ENCODE data around the gene BLTP3A. TPM values are rescaled to one million over a fixed set of nuclear protein-coding genes. Genes with fewer than 3 reads are reported as not detected.

The BLTP3A gene
- total and polyA plus RNA-seq, 10 of the 15 experiments (the other 5 are each of a cell fraction or from before 2014, with no cell fraction given) = 2.7 to 16.7 (median 9.9) TPM

GRCh38 chr6:34799547-34799946 lies 7.7 kb downstream of the BLTP3A start:
- Histone ChIP-seq H3K9ac (ENCODE audit: control insufficient read depth, insufficient read depth, low read length) (no peak overlapping the region), H3K4me1 (ENCODE audit: control insufficient read depth, insufficient read depth, low read length) (no peaks in the 10 kb centered on the region), H3K27me3 (replicated peaks in 1 of 2; ENCODE audit: control insufficient read depth in 2 of 2, insufficient read depth in 2 of 2, low read length in 1 of 2) (no peaks in the 10 kb centered on the region), H3K27ac (ENCODE audit: control insufficient read depth, insufficient read depth) (no peak overlapping the region), H3K4me2 (ENCODE audit: control insufficient read depth, insufficient read depth) (no peak overlapping the region), H3K79me2 (ENCODE audit: control insufficient read depth, insufficient read depth, low read length) (peaks cover 22% of the 10 kb centered on the region), H4K20me1 (ENCODE audit: control insufficient read depth, insufficient read depth) (no peaks in the 10 kb centered on the region), H3K4me3 (no peak overlapping the region), H2AFZ (ENCODE audit: control insufficient read depth, low read depth, low read length) (no peak overlapping the region), H3K36me3 (ENCODE audit: control insufficient read depth in 2 of 2, insufficient read depth in 2 of 2, low read length in 1 of 2) (no peaks in the 10 kb centered on the region), H3K9me3 (replicated peaks; ENCODE audit: control insufficient read depth, insufficient read depth, low read length) (no peaks in the 10 kb centered on the region)
- no peak for TF ChIP-seq MYB (IDR thresholded peaks at IDR 0.05; ENCODE audit: borderline replicate concordance, low read depth, low read length)
- TF ChIP-seq POLR2A (IDR thresholded peaks at IDR 0.05; ENCODE audit: low read depth, low read length) = no peak
- no peak for DNase-seq (ENCODE audit: low read depth, low spot score)
- intact Hi-C loops (cut with micrococcal nuclease; ENCODE audit: unreplicated experiment) (no loop called here), in situ Hi-C loops (cut with MboI) (no loop called here)
- no peak for FAIRE-seq
- RAD21 ChIA-PET (ENCODE audit: unreplicated experiment) = interaction anchor here (0.7 kb wide), 1 partner anchor 164 kb away, joined by 3 read pairs; no protein-coding TSS in a partner anchor
- POLR2A ChIA-PET = no interaction called here
- 96% methylated on average over 3 of the region's 3 CpGs for WGBS (ENCODE audit: insufficient coverage, insufficient replicate concordance, low lambda C conversion rate, missing lambda C conversion rate)
- CTCF ChIA-PET = interaction anchor here (0.6 to 1.0 kb wide), 3 partner anchors 12 to 391 kb away, joined by 3 to 5 read pairs (median 3); no protein-coding TSS in a partner anchor
- SMC1A ChIA-PET (ENCODE audit: uncharacterized antibody, unreplicated experiment) = interaction anchor here (2.7 kb wide), 1 partner anchor 12 kb away, joined by 9 read pairs; no protein-coding TSS in a partner anchor
- no peak for ATAC-seq
- no TSS peak for BruUV-seq (replicated peaks)

- Histone ChIP-seq H3K9me3 (replicated peaks; ENCODE audit: control insufficient read depth, insufficient read depth, low read length) (no peaks in the 10 kb centered on the region), H3K27ac (ENCODE audit: control insufficient read depth, insufficient read depth) (no peak overlapping the region), H3K4me2 (ENCODE audit: control insufficient read depth, insufficient read depth) (no peak overlapping the region), H3K79me2 (ENCODE audit: control insufficient read depth, insufficient read depth, low read length) (peaks cover 28% of the 10 kb centered on the region), H3K9ac (ENCODE audit: control insufficient read depth, insufficient read depth, low read length) (no peak overlapping the region), H2AFZ (ENCODE audit: control insufficient read depth, low read depth, low read length) (no peak overlapping the region), H3K4me1 (ENCODE audit: control insufficient read depth, insufficient read depth, low read length) (peaks cover 6% of the 10 kb centered on the region; the same call in 1 of the 2 replicates), H4K20me1 (ENCODE audit: control insufficient read depth, insufficient read depth) (no peaks in the 10 kb centered on the region), H3K4me3 (no peak overlapping the region), H3K36me3 (ENCODE audit: control insufficient read depth in 2 of 2, insufficient read depth in 2 of 2, low read length in 1 of 2) (no peaks in the 10 kb centered on the region), H3K27me3 (replicated peaks in 1 of 2; ENCODE audit: control insufficient read depth in 2 of 2, insufficient read depth in 2 of 2, low read length in 1 of 2) (no peaks in the 10 kb centered on the region)
- in situ Hi-C loops (cut with MboI) = no loop called here
- no peak for ATAC-seq
- ChIA-PET POLR2A (interaction anchor here (0.6 to 1.3 kb wide), 2 partner anchors 12 to 74 kb away, joined by 3 read pairs; partner anchors contain the start of gene BLTP3A), CTCF (interaction anchor here (0.6 to 1.2 kb wide), 3 partner anchors 16 to 750 kb away, joined by 3 to 5 read pairs (median 3); no protein-coding TSS in a partner anchor), SMC1A (ENCODE audit: uncharacterized antibody, unreplicated experiment) (interaction anchor here (1.1 to 2.8 kb wide), 8 partner anchors 8 to 193 kb away, joined by 3 to 9 read pairs (median 4); partner anchors contain the start of genes BLTP3A and SNRPC), RAD21 (ENCODE audit: unreplicated experiment) (interaction anchor here (0.6 to 2.1 kb wide), 2 partner anchors 13 to 169 kb away, joined by 3 to 9 read pairs; partner anchors contain the start of gene BLTP3A)
- no peak for FAIRE-seq
- intact Hi-C loops (cut with micrococcal nuclease; ENCODE audit: unreplicated experiment) = no loop called here
- DNase-seq (ENCODE audit: low read depth, low spot score) = no peak
- no peak for TF ChIP-seq ZNF24 (IDR thresholded peaks at IDR 0.05)
- TF ChIP-seq SUPT20H (IDR thresholded peaks at IDR 0.05; ENCODE audit: borderline replicate concordance, control insufficient read depth, low read depth, low read length) = no peak
- no peak for TF ChIP-seq TBL1XR1 (IDR thresholded peaks at IDR 0.05; ENCODE audit: low read depth, low read length)
- no peak for TF ChIP-seq RAD21 (IDR thresholded peaks at IDR 0.05; ENCODE audit: insufficient read depth, low read depth, low read length)
- no peak for TF ChIP-seq BCL3 (IDR thresholded peaks at IDR 0.05; ENCODE audit: borderline replicate concordance, insufficient read depth, low read depth, low read length, poor library complexity, severe bottlenecking)
- TF ChIP-seq MTA3 (IDR thresholded peaks at IDR 0.05; ENCODE audit: borderline replicate concordance, low read length) = no peak
- no peak for TF ChIP-seq ZNF622 (IDR thresholded peaks at IDR 0.05)
- TF ChIP-seq POLR2AphosphoS5 (IDR thresholded peaks at IDR 0.05; ENCODE audit: low read length) = no peak
- no peak for TF ChIP-seq RCOR1 (conservative IDR thresholded peaks at IDR 0.05; ENCODE audit: low read depth, low read length)
- no TSS peak for BruUV-seq (replicated peaks)
Measured at GRCh38 chr6:34804543-34804942, 12.7 kb downstream of the BLTP3A start.

Data from GM12878 (cell line).